ENCODE results near the gene RALGDS.

RALGDS gene

GRCh38 chr9:133117271-133118178 is 3.5 kb downstream of the RALGDS start:
- no peak for DNase-seq

- no peak for DNase-seq
Measured at GRCh38 chr9:133116346-133117231, 4.5 kb downstream of the RALGDS start.

GRCh38 chr9:133115604-133116345 is 5.3 kb downstream of the RALGDS start:
- peak; percentile 44 for DNase-seq

- no peak for DNase-seq
Measured at GRCh38 chr9:133114886-133115603, 6.0 kb downstream of the RALGDS start.

- no peak for DNase-seq
Measured at GRCh38 chr9:133113949-133114885, 6.8 kb downstream of the RALGDS start.

- DNase-seq: no peak
Measured at GRCh38 chr9:133113163-133113948, 7.7 kb downstream of the RALGDS start.

- DNase-seq: no peak
Measured at GRCh38 chr9:133112663-133113026, 8.4 kb downstream of the RALGDS start.

- no peak for DNase-seq
Measured at GRCh38 chr9:133111808-133112662, 9.0 kb downstream of the RALGDS start.

GRCh38 chr9:133109931-133110650 is 10.9 kb downstream of the RALGDS start:
- no peak for DNase-seq

GRCh38 chr9:133108794-133109641 is 12.0 kb downstream of the RALGDS start:
- DNase-seq: peak; percentile 11

- peak; percentile 13 for DNase-seq
Measured at GRCh38 chr9:133107961-133108793, 12.9 kb downstream of the RALGDS start.

- peak; percentile 2 for DNase-seq
Measured at GRCh38 chr9:133107245-133107722, 13.8 kb downstream of the RALGDS start.

GRCh38 chr9:133106511-133107244 is 14.4 kb downstream of the RALGDS start:
- DNase-seq: peak; percentile 12

GRCh38 chr9:133105461-133105770 is 15.6 kb downstream of the RALGDS start:
- peak; percentile 9 for DNase-seq

GRCh38 chr9:133104718-133105460 is 16.2 kb downstream of the RALGDS start:
- DNase-seq: peak; percentile 9
